Measurements from ENCODE around the gene SCLY. TPM values are rescaled to one million over a fixed set of nuclear protein-coding genes. Genes with fewer than 3 reads are reported as not detected.

The SCLY gene
- total RNA-seq, 3 donors from 2014 or later, result 11.2 to 19.8 (median 19.5) TPM

GRCh38 chr2:238091436-238092060 lies 30.7 kb downstream of the SCLY start:
- no peak for ATAC-seq
- Histone ChIP-seq H3K4me1 (ENCODE audit: low read depth) (no peaks in the 10 kb centered on the region), H3K4me3 (no peak overlapping the region), H3K36me3 (ENCODE audit: low read depth) (no peaks in the 10 kb centered on the region), H3K9me3 (no peaks in the 10 kb centered on the region)
- DNase-seq, result no peak
- intact Hi-C loops (cut with DNase I, micrococcal nuclease), result no loop called here
- TF ChIP-seq CTCF (IDR thresholded peaks at IDR 0.05), result no peak

DNA sequence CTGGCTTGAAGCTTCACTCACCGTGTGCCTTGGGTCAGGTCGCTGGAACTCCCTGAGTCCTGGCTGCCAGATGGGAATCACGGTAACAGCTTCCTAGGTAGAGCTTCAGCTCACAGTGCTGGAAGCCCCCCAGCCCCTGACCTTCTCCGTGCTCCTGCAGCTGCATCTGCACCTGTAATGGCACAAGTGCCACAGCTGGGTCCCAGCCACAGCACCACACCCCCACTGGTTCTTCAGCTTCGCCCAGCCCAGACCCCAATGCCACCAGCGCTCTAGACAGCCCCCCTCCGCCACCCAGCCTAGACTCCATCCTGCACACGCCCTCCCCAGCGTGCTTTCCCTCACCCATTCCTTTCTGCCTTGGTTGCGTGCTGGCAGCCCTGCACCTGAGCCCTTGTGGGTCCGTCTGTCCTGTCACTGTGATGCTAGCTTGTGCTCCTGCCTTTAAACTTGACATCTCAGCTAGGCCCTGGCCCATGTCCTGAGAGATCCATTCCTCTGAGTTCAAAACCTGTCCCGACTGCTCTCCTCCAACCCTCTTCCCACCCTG lies 31.8 kb downstream of the SCLY start:
- ATAC-seq (no peak), DNase-seq (no peak)
- Histone ChIP-seq H3K4me1 (ENCODE audit: low read depth) (no peaks in the 10 kb centered on the region), H3K4me3 (no peak overlapping the region), H3K9me3 (no peaks in the 10 kb centered on the region), H3K36me3 (ENCODE audit: low read depth) (no peaks in the 10 kb centered on the region)
- intact Hi-C loops (cut with DNase I, micrococcal nuclease), result no loop called here
- no peak for TF ChIP-seq CTCF (IDR thresholded peaks at IDR 0.05)

GRCh38 chr2:238093181-238094140 lies 32.7 kb downstream of the SCLY start:
- no peak for TF ChIP-seq CTCF (IDR thresholded peaks at IDR 0.05)
- Histone ChIP-seq H3K9me3 (no peaks in the 10 kb centered on the region), H3K36me3 (ENCODE audit: low read depth) (no peaks in the 10 kb centered on the region), H3K4me3 (no peak overlapping the region), H3K4me1 (ENCODE audit: low read depth) (no peaks in the 10 kb centered on the region)
- ATAC-seq (no peak), DNase-seq (no peak)
- intact Hi-C loops (cut with DNase I, micrococcal nuclease), result no loop called here

- Histone ChIP-seq H3K4me3 (no peak overlapping the region), H3K36me3 (ENCODE audit: low read depth) (no peaks in the 10 kb centered on the region), H3K9me3 (no peaks in the 10 kb centered on the region), H3K4me1 (ENCODE audit: low read depth) (peaks cover 3% of the 10 kb centered on the region)
- no peak for TF ChIP-seq CTCF (IDR thresholded peaks at IDR 0.05)
- intact Hi-C loops (cut with DNase I, micrococcal nuclease), result no loop called here
- no peak for DNase-seq
- ATAC-seq, result no peak
These were observed 33.7 kb downstream of the SCLY start for GRCh38 chr2:238094438-238095022.

DNA sequence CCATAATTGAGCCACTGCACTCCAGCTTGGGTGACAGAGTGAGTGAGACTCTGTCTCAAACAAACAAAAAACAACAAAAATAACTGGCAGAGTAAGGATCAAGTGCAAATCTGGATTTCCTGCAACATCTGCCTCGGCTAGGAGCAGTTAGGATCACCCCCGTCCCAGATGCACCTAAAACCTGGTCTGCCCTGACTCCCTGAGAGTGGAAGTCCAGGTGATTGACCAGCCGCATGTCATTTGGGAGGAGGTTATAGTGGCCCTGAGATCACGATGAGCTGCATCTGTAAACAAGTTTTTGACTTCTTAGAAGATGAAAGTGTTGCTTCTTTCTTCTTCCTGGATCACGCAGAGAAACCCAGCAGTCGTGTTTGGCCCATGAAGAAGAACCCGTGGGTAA lies 34.3 kb downstream of the SCLY start:
- DNase-seq (no peak), ATAC-seq (no peak)
- intact Hi-C loops (cut with DNase I, micrococcal nuclease), result no loop called here
- H3K36me3 ChIP-seq (ENCODE audit: low read depth), result no peaks in the 10 kb centered on the region
- H3K4me1 ChIP-seq (ENCODE audit: low read depth), result peaks cover 3% of the 10 kb centered on the region
- H3K4me3 ChIP-seq, result no peak overlapping the region
- TF ChIP-seq CTCF (IDR thresholded peaks at IDR 0.05), result no peak
- no peaks in the 10 kb centered on the region for H3K9me3 ChIP-seq
